ENCODE measurements around the gene GNG7.
"Not testable (repeated sequence)": the region's sequence is repeated elsewhere in the genome, so short reads cannot be mapped to it uniquely, and the experiment has no call there.

GNG7 gene

DNA sequence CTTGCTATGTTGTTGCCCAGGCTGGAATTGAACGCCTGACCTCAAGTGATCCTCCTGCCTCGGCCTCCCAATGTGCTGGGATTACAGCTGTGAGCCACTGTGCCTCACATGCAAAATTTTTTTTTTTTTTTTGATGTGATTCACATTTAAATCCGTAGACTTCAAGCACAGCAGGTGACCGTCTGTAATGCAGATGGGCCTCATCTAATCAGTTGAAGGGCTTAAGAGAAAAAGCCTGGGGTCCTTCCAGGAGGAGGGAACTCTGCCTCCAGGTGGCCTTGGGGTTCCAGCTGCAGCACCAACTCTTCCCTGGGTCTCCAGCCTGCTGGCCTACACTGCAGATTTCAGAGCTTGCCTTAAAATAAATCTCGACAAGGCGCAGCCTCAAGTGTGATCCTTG lies 183.0 kb downstream of the GNG7 start (continued):
- TF ChIP-seq GLIS3 (CRISPR knock-in tag; IDR thresholded peaks at IDR 0.05) (no peak), CSDC2 (CRISPR knock-in tag; IDR thresholded peaks at IDR 0.05) (no peak), OSR1 (CRISPR knock-in tag; IDR thresholded peaks at IDR 0.05) (no peak), ARNTL (CRISPR knock-in tag; IDR thresholded peaks at IDR 0.05; ENCODE audit: borderline replicate concordance, low read depth) (no peak)
- TF ChIP-seq, protein P1, sequence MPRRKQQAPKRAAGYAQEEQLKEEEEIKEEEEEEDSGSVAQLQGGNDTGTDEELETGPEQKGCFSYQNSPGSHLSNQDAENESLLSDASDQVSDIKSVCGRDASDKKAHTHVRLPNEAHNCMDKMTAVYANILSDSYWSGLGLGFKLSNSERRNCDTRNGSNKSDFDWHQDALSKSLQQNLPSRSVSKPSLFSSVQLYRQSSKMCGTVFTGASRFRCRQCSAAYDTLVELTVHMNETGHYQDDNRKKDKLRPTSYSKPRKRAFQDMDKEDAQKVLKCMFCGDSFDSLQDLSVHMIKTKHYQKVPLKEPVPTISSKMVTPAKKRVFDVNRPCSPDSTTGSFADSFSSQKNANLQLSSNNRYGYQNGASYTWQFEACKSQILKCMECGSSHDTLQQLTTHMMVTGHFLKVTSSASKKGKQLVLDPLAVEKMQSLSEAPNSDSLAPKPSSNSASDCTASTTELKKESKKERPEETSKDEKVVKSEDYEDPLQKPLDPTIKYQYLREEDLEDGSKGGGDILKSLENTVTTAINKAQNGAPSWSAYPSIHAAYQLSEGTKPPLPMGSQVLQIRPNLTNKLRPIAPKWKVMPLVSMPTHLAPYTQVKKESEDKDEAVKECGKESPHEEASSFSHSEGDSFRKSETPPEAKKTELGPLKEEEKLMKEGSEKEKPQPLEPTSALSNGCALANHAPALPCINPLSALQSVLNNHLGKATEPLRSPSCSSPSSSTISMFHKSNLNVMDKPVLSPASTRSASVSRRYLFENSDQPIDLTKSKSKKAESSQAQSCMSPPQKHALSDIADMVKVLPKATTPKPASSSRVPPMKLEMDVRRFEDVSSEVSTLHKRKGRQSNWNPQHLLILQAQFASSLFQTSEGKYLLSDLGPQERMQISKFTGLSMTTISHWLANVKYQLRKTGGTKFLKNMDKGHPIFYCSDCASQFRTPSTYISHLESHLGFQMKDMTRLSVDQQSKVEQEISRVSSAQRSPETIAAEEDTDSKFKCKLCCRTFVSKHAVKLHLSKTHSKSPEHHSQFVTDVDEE (CRISPR knock-in tag; IDR thresholded peaks at IDR 0.05) = no peak

GRCh38 chr19:2518856-2519255 lies 183.6 kb downstream of the GNG7 start:
- not testable (repeated sequence) for ATAC-seq

GRCh38 chr19:2517881-2518601 lies 184.5 kb downstream of the GNG7 start:
- TF ChIP-seq, protein P2, sequence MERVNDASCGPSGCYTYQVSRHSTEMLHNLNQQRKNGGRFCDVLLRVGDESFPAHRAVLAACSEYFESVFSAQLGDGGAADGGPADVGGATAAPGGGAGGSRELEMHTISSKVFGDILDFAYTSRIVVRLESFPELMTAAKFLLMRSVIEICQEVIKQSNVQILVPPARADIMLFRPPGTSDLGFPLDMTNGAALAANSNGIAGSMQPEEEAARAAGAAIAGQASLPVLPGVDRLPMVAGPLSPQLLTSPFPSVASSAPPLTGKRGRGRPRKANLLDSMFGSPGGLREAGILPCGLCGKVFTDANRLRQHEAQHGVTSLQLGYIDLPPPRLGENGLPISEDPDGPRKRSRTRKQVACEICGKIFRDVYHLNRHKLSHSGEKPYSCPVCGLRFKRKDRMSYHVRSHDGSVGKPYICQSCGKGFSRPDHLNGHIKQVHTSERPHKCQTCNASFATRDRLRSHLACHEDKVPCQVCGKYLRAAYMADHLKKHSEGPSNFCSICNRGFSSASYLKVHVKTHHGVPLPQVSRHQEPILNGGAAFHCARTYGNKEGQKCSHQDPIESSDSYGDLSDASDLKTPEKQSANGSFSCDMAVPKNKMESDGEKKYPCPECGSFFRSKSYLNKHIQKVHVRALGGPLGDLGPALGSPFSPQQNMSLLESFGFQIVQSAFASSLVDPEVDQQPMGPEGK (CRISPR knock-in tag; IDR thresholded peaks at IDR 0.05; ENCODE audit: borderline replicate concordance) = 0 out of 2 replicates have a peak, but pooled peaks have one; percentile 29
- TF ChIP-seq ARNTL (CRISPR knock-in tag; IDR thresholded peaks at IDR 0.05; ENCODE audit: borderline replicate concordance, low read depth) = no peak
- no peak for ATAC-seq

DNA sequence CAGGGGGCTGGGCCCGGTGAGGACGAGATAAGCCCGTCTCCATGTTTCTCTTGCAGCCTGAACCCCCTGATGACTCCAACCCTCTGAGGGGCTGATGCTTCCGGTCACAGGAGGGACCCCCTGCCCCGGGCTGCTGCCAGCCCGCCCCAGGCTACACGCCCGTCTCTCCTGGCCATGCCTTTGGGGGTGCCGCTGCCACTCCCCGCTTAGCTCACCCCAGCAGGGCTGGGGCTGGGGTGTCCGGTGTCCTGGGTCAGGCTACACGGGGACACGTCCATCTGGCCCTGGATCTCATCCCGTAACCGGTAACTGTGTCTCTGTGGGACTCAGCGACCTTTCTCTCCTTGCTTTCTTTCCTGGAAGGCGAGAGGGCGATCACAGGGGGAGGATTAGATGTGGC lies 185.8 kb downstream of the GNG7 start:
- TF ChIP-seq, protein P1 (CRISPR knock-in tag; IDR thresholded peaks at IDR 0.05) = no peak
- no peak for TF ChIP-seq BACH2 (CRISPR knock-in tag; IDR thresholded peaks at IDR 0.05; ENCODE audit: borderline replicate concordance)
- TF ChIP-seq, protein P3, sequence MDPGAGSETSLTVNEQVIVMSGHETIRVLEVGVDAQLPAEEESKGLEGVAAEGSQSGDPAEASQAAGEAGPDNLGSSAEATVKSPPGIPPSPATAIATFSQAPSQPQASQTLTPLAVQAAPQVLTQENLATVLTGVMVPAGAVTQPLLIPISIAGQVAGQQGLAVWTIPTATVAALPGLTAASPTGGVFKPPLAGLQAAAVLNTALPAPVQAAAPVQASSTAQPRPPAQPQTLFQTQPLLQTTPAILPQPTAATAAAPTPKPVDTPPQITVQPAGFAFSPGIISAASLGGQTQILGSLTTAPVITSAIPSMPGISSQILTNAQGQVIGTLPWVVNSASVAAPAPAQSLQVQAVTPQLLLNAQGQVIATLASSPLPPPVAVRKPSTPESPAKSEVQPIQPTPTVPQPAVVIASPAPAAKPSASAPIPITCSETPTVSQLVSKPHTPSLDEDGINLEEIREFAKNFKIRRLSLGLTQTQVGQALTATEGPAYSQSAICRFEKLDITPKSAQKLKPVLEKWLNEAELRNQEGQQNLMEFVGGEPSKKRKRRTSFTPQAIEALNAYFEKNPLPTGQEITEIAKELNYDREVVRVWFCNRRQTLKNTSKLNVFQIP (CRISPR knock-in tag; IDR thresholded peaks at IDR 0.05; ENCODE audit: borderline replicate concordance, low read depth) = no peak
- TF ChIP-seq TOX (CRISPR knock-in tag; IDR thresholded peaks at IDR 0.05; ENCODE audit: borderline replicate concordance) = no peak
- TF ChIP-seq, protein P2 (CRISPR knock-in tag; IDR thresholded peaks at IDR 0.05; ENCODE audit: borderline replicate concordance) = no peak
- no peak for TF ChIP-seq GLIS3 (CRISPR knock-in tag; IDR thresholded peaks at IDR 0.05)
- TF ChIP-seq CSDC2 (CRISPR knock-in tag; IDR thresholded peaks at IDR 0.05) = no peak
- TF ChIP-seq CSRNP3 (CRISPR knock-in tag; IDR thresholded peaks at IDR 0.05) = no peak
- no peak for TF ChIP-seq OSR1 (CRISPR knock-in tag; IDR thresholded peaks at IDR 0.05)
- no peak for TF ChIP-seq ZFP30 (CRISPR knock-in tag; IDR thresholded peaks at IDR 0.05)
- TF ChIP-seq ARNTL (CRISPR knock-in tag; IDR thresholded peaks at IDR 0.05; ENCODE audit: borderline replicate concordance, low read depth) = no peak
- no peak for TF ChIP-seq RARB (CRISPR knock-in tag; IDR thresholded peaks at IDR 0.05)
- ATAC-seq = no peak
